ENCODE data around the gene MAPK12. TPM values are rescaled to one million over a fixed set of nuclear protein-coding genes. Genes with fewer than 3 reads are reported as not detected.

Gene MAPK12
- total and polyA plus RNA-seq, 8 donors: 11.6 to 31.4 (median 18.4) TPM

GRCh38 chr22:50303515-50303847 lies 42.0 kb upstream of the MAPK12 start:
- H3K4me1 ChIP-seq: peaks cover 77 to 87% of the 10 kb centered on the region in 2 donors
- peak overlapping the region; percentile 92 to 93 for H3K27ac ChIP-seq
- no peak for TF ChIP-seq CTCF (IDR thresholded peaks at IDR 0.05)
- H3K9me3 ChIP-seq: no peaks in the 10 kb centered on the region
- H3K27me3 ChIP-seq: peaks cover 0 to 50% of the 10 kb centered on the region in 2 donors
- intact Hi-C loops (cut with DNase I): no loop called here
- peaks cover 0 to 4% of the 10 kb centered on the region in 2 donors for H3K36me3 ChIP-seq
- H3K4me3 ChIP-seq: peak overlapping the region in 1 of 2 donors; percentile 85
- DNase-seq (no peak), ATAC-seq (no peak)

- ATAC-seq (no peak), DNase-seq (no peak)
- peaks cover 0 to 4% of the 10 kb centered on the region in 2 donors for H3K36me3 ChIP-seq
- H3K27ac ChIP-seq: peak overlapping the region; percentile 23 to 93
- TF ChIP-seq CTCF (IDR thresholded peaks at IDR 0.05): no peak
- no peak overlapping the region for H3K4me3 ChIP-seq
- H3K9me3 ChIP-seq: no peaks in the 10 kb centered on the region
- H3K4me1 ChIP-seq: peaks cover 71 to 88% of the 10 kb centered on the region in 2 donors
- intact Hi-C loops (cut with DNase I): no loop called here
- H3K27me3 ChIP-seq: peaks cover 0 to 43% of the 10 kb centered on the region in 2 donors
These were observed 41.1 kb upstream of the MAPK12 start for GRCh38 chr22:50302564-50302963.

- intact Hi-C loops (cut with DNase I): no loop called here
- no peak for TF ChIP-seq CTCF (IDR thresholded peaks at IDR 0.05)
- Histone ChIP-seq H3K36me3 (peaks cover 0 to 4% of the 10 kb centered on the region in 2 donors), H3K27ac (peak overlapping the region; percentile 23 to 93), H3K4me1 (peaks cover 75 to 93% of the 10 kb centered on the region in 2 donors), H3K4me3 (peak overlapping the region in 1 of 2 donors; percentile 2), H3K27me3 (peaks cover 0 to 40% of the 10 kb centered on the region in 2 donors), H3K9me3 (no peaks in the 10 kb centered on the region)
- ATAC-seq: peak; percentile 24
- DNase-seq: peak in 1 of 4 donors; percentile 70
These were observed 40.6 kb upstream of the MAPK12 start for GRCh38 chr22:50302041-50302541.

- Histone ChIP-seq H3K4me1 (peaks cover 81 to 98% of the 10 kb centered on the region in 2 donors), H3K27ac (peak overlapping the region in 1 of 2 donors; percentile 93), H3K4me3 (peak overlapping the region in 1 of 2 donors; percentile 2), H3K36me3 (peaks cover 0 to 4% of the 10 kb centered on the region in 2 donors), H3K9me3 (no peaks in the 10 kb centered on the region), H3K27me3 (peaks cover 0 to 35% of the 10 kb centered on the region in 2 donors)
- DNase-seq: peak in 1 of 4 donors; percentile 65
- intact Hi-C loops (cut with DNase I): no loop called here
- ATAC-seq: no peak
- TF ChIP-seq CTCF (IDR thresholded peaks at IDR 0.05): no peak
These were observed 40.1 kb upstream of the MAPK12 start for GRCh38 chr22:50301581-50301991.

- no peaks in the 10 kb centered on the region for H3K9me3 ChIP-seq
- TF ChIP-seq CTCF (IDR thresholded peaks at IDR 0.05): no peak
- ATAC-seq: no peak
- peak overlapping the region; percentile 5 to 32 for H3K4me3 ChIP-seq
- peak overlapping the region in 1 of 2 donors; percentile 93 for H3K27ac ChIP-seq
- H3K27me3 ChIP-seq: peaks cover 0 to 27% of the 10 kb centered on the region in 2 donors
- peaks cover 0 to 4% of the 10 kb centered on the region in 2 donors for H3K36me3 ChIP-seq
- intact Hi-C loops (cut with DNase I): no loop called here
- H3K4me1 ChIP-seq: peaks cover 78 to 94% of the 10 kb centered on the region in 2 donors
- no peak for DNase-seq
These were observed 39.3 kb upstream of the MAPK12 start for GRCh38 chr22:50300620-50301257.
